ENCODE results near the gene ACP5.

- no peak for TF ChIP-seq CSDC2 (CRISPR knock-in tag; IDR thresholded peaks at IDR 0.05)
- no peak for TF ChIP-seq BACH2 (CRISPR knock-in tag; IDR thresholded peaks at IDR 0.05; ENCODE audit: borderline replicate concordance)
- TF ChIP-seq ZFP30 (CRISPR knock-in tag; IDR thresholded peaks at IDR 0.05): no peak
- TF ChIP-seq ARNTL (CRISPR knock-in tag; IDR thresholded peaks at IDR 0.05; ENCODE audit: borderline replicate concordance, low read depth): no peak
- TF ChIP-seq ZFP3 (CRISPR knock-in tag; IDR thresholded peaks at IDR 0.05): peak; percentile 22; the same call in 1 of the 2 replicates
- no peak for TF ChIP-seq TOX (CRISPR knock-in tag; IDR thresholded peaks at IDR 0.05; ENCODE audit: borderline replicate concordance)
- no peak for TF ChIP-seq PPARA (CRISPR knock-in tag; IDR thresholded peaks at IDR 0.05; ENCODE audit: borderline replicate concordance)
- no peak for TF ChIP-seq OSR1 (CRISPR knock-in tag; IDR thresholded peaks at IDR 0.05)
- TF ChIP-seq RARB (CRISPR knock-in tag; IDR thresholded peaks at IDR 0.05): no peak
- no peak for TF ChIP-seq POU6F1 (CRISPR knock-in tag; IDR thresholded peaks at IDR 0.05; ENCODE audit: borderline replicate concordance, low read depth)
- TF ChIP-seq, protein P1, sequence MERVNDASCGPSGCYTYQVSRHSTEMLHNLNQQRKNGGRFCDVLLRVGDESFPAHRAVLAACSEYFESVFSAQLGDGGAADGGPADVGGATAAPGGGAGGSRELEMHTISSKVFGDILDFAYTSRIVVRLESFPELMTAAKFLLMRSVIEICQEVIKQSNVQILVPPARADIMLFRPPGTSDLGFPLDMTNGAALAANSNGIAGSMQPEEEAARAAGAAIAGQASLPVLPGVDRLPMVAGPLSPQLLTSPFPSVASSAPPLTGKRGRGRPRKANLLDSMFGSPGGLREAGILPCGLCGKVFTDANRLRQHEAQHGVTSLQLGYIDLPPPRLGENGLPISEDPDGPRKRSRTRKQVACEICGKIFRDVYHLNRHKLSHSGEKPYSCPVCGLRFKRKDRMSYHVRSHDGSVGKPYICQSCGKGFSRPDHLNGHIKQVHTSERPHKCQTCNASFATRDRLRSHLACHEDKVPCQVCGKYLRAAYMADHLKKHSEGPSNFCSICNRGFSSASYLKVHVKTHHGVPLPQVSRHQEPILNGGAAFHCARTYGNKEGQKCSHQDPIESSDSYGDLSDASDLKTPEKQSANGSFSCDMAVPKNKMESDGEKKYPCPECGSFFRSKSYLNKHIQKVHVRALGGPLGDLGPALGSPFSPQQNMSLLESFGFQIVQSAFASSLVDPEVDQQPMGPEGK (CRISPR knock-in tag; IDR thresholded peaks at IDR 0.05; ENCODE audit: borderline replicate concordance): no peak
Measured at GRCh38 chr19:11528551-11529341, 48.7 kb downstream of the ACP5 start, which contains the start of gene ECSIT.

Measured in SK-N-SH treated with all-trans-retinoic acid at 6 μM for 48 hours (cell line).